Measurements from ENCODE around the gene PDPN.

DNA sequence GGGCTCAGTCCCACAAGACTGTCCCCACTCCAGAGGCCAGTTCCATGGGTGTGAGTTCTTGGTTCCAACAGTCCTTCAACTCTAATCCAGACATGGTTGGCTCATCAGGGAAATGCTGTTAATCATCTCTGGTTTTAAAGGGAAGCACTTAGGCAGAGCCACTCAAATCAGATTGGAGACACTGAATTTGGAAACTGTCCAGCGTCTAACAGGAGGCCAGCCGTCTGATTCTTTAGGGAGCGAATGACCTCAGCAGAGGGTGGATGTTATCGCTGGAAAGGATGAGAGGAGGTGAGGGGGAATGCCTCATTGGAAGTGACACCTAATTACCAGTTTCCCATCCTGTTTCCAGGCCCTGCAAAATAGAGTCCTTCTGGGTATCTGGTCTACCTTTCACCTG lies 47.1 kb upstream of the PDPN start:
- TF ChIP-seq CTCF (IDR thresholded peaks at IDR 0.05 in 2 of 3, conservative IDR thresholded peaks at IDR 0.05 in 1 of 3; ENCODE audit: borderline replicate concordance in 1 of 3, insufficient read depth in 1 of 3, low read depth in 2 of 3, low read length in 2 of 3), result no peak
- no peak for TF ChIP-seq ELF1 (IDR thresholded peaks at IDR 0.05; ENCODE audit: borderline replicate concordance, low read depth)
- TF ChIP-seq YY1 (IDR thresholded peaks at IDR 0.05; ENCODE audit: extremely low read depth, insufficient replicate concordance, low read depth, low read length), result no peak
- no peak for TF ChIP-seq EZH2 (IDR thresholded peaks at IDR 0.05)
- no peak for TF ChIP-seq JUND (IDR thresholded peaks at IDR 0.05)
- no peak for TF ChIP-seq POLR2A (IDR thresholded peaks at IDR 0.05; ENCODE audit: borderline replicate concordance, extremely low read depth, insufficient read depth, insufficient read length)
- TF ChIP-seq ZBTB33 (IDR thresholded peaks at IDR 0.05; ENCODE audit: extremely low read depth, insufficient replicate concordance, low read length), result no peak
- TF ChIP-seq SIN3A (IDR thresholded peaks at IDR 0.05; ENCODE audit: low read depth), result no peak
- no peak for TF ChIP-seq POLR2AphosphoS5 (IDR thresholded peaks at IDR 0.05; ENCODE audit: low read depth, low read length)
- no peak for TF ChIP-seq EZH2phosphoT487 (IDR thresholded peaks at IDR 0.05; ENCODE audit: borderline replicate concordance)
- TF ChIP-seq ZNF274 (IDR thresholded peaks at IDR 0.05; ENCODE audit: low read depth, low read length), result no peak
- TF ChIP-seq CEBPB (IDR thresholded peaks at IDR 0.05; ENCODE audit: low read depth), result no peak

Measured in HCT116 (cell line).